Sigmoid colon (tissue), 7 donors: ENCODE results near the gene UBR3. TPM values are rescaled to one million over a fixed set of nuclear protein-coding genes. Genes with fewer than 3 reads are reported as not detected.
A peak's percentile ranks its signal among the peaks of the same experiment; 100 is the strongest.

Source experiments
- DNase-seq: peaks from one replicate; pipeline ENCODE4 v3.0.0-alpha.2; 2019
- H3K27ac ChIP-seq, 4 donors: fragments of 200-600 bp; sonication (generic); one replicate each; pipeline ENCODE4 v1.5.1; 2016 to 2019; ENCODE audit warnings: mild to moderate bottlenecking in 1 of 4
- H3K27me3 ChIP-seq, 3 donors: fragments of 200-600 bp; sonication (generic); one replicate each; pipeline ENCODE4 v1.5.1; 2019; ENCODE audit warnings: mild to moderate bottlenecking in 1 of 3
- H3K36me3 ChIP-seq, 4 donors: fragments of 200-600 bp; sonication (generic); one replicate each; pipeline ENCODE4 v1.5.1; 2016 to 2019
- H3K4me1 ChIP-seq, 4 donors: fragments of 200-600 bp; sonication (generic); one replicate each; pipeline ENCODE4 v1.5.1; 2017 to 2019
- H3K4me3 ChIP-seq, 4 donors: fragments of 200-600 bp; sonication (generic); one replicate each; pipeline ENCODE4 v1.5.1; 2017 to 2019; ENCODE audit warnings: mild to moderate bottlenecking in 2 of 4, moderate library complexity in 1 of 4
- H3K9me3 ChIP-seq, 4 donors: fragments of 200-600 bp in 3 of 4; sonication (generic) in 3 of 4; one replicate each; pipeline versions ENCODE4 v1.5.1 to v1.6.1; 2013 to 2019
- CTCF ChIP-seq, 4 experiments: fragments of 450-650 bp in 3 of 4; fragments of 200-600 bp in 1 of 4; IDR thresholded peaks; one replicate each; pipeline ENCODE4 v1.5.1; 2016 to 2019; ENCODE audit warnings: antibody characterized with exemption in 4 of 4, mild to moderate bottlenecking in 3 of 4, moderate library complexity in 2 of 4
- EP300 ChIP-seq, 4 donors: sonication (generic); formaldehyde crosslinking; IDR thresholded peaks; one replicate each; pipeline ENCODE4 v1.6.1; 2017; ENCODE audit warnings: antibody characterized with exemption in 4 of 4
- POLR2A ChIP-seq, 2 donors: fragments of 450-650 bp; IDR thresholded peaks; one replicate each; pipeline ENCODE4 v1.6.1; 2016; ENCODE audit warnings: antibody characterized with exemption in 2 of 2, mild to moderate bottlenecking in 2 of 2, moderate library complexity in 2 of 2
- POLR2AphosphoS5 ChIP-seq, 4 donors: sonication (generic); formaldehyde crosslinking; IDR thresholded peaks; one replicate each; pipeline ENCODE4 v1.6.1; 2017; ENCODE audit warnings: antibody characterized with exemption in 4 of 4
- WGBS, 2 donors: extraction: QIAGEN DNeasy Blood & Tissue Kit; methylation state at CpG; one replicate each; pipeline ENCODE4 v1.1.7; 2013; 5-methylcytosine and 5-hydroxymethylcytosine counted together
- intact Hi-C: fragments of 100-400 bp; cut with DNase I; formaldehyde crosslinking; loops from one replicate; pipeline ENCODE4 v1.15.1; 2023
- polyA plus RNA-seq, 3 donors: library from polyadenylated mRNA; stranded (reverse); fragments of 200-250 nt; gene quantifications; one replicate each; pipeline ENCODE4 v1.2.3, GENCODE V29; 2013
- total RNA-seq, 4 donors: library from RNA; depleted of rRNA; stranded (reverse); fragments of >200 nt; gene quantifications; one replicate each; pipeline ENCODE4 v1.1.0, GENCODE V29; 2016
- donor health status: healthy with polysubstance abuse.
- donor health status: Bipolar disorder and iron deficiency.
- donor health status: healthy.

Gene UBR3
- total and polyA plus RNA-seq, 7 donors = 4.2 to 101 (median 63.3) TPM

DNA sequence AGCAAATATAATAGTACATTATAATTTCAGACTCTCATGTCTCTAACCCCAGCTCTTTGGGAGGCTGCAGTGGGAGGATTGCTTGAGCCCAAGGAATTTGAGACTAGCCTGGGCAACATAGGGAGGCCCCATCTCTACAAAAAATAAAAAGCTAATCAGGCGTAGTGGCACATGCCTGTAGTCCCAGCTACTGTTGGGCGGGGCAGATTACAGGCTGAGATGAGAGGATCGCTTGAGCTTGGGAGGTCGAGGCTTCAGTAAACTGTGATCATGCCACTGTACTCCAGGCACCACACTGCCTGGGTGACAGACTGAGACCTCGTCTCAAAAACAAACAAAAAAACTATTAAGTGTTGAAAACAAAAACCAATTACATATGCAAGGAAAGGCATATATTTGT lies 227.7 kb downstream of the UBR3 start:
- Histone ChIP-seq H3K27ac (no peak overlapping the region), H3K36me3 (peaks cover 0 to 47% (median 7%) of the 10 kb centered on the region in 4 donors), H3K4me3 (no peak overlapping the region), H3K27me3 (no peaks in the 10 kb centered on the region), H3K4me1 (no peaks in the 10 kb centered on the region), H3K9me3 (no peaks in the 10 kb centered on the region)
- intact Hi-C loops = no loop called here
- no peak for TF ChIP-seq POLR2AphosphoS5 (IDR thresholded peaks at IDR 0.05)
- TF ChIP-seq EP300 (IDR thresholded peaks at IDR 0.05) = no peak
- TF ChIP-seq POLR2A (IDR thresholded peaks at IDR 0.05) = no peak
- no peak for TF ChIP-seq CTCF (IDR thresholded peaks at IDR 0.05)
- 85 to 94% methylated on average over 5 of the region's 5 CpGs for WGBS, 2 donors
- DNase-seq = no peak

GRCh38 chr2:170056900-170057299 lies 229.6 kb downstream of the UBR3 start:
- TF ChIP-seq POLR2A (IDR thresholded peaks at IDR 0.05) (no peak), EP300 (IDR thresholded peaks at IDR 0.05) (no peak), CTCF (IDR thresholded peaks at IDR 0.05) (no peak), POLR2AphosphoS5 (IDR thresholded peaks at IDR 0.05) (no peak)
- WGBS, 2 donors = 48 to 88% methylated on average over 1 of the region's 1 CpG
- no peak overlapping the region for H3K27ac ChIP-seq
- peaks cover 0 to 52% (median 14%) of the 10 kb centered on the region in 4 donors for H3K36me3 ChIP-seq
- H3K4me1 ChIP-seq = no peaks in the 10 kb centered on the region
- no peaks in the 10 kb centered on the region for H3K9me3 ChIP-seq
- H3K4me3 ChIP-seq = no peak overlapping the region
- DNase-seq = no peak
- intact Hi-C loops = no loop called here
- H3K27me3 ChIP-seq = no peaks in the 10 kb centered on the region

- no peaks in the 10 kb centered on the region for H3K9me3 ChIP-seq
- no peak for TF ChIP-seq POLR2A (IDR thresholded peaks at IDR 0.05)
- TF ChIP-seq EP300 (IDR thresholded peaks at IDR 0.05) = no peak
- H3K27me3 ChIP-seq = no peaks in the 10 kb centered on the region
- WGBS, 2 donors = 93 to 96% methylated on average over 2 of the region's 2 CpGs
- peaks cover 0 to 79% (median 17%) of the 10 kb centered on the region in 4 donors for H3K36me3 ChIP-seq
- no peaks in the 10 kb centered on the region for H3K4me1 ChIP-seq
- intact Hi-C loops = no loop called here
- H3K4me3 ChIP-seq = no peak overlapping the region
- DNase-seq = no peak
- H3K27ac ChIP-seq = no peak overlapping the region
These were observed 236.4 kb downstream of the UBR3 start for GRCh38 chr2:170063456-170064235.

- Histone ChIP-seq H3K27ac (no peak overlapping the region), H3K27me3 (no peaks in the 10 kb centered on the region), H3K36me3 (peaks cover 0 to 46% (median 8%) of the 10 kb centered on the region in 4 donors), H3K9me3 (no peaks in the 10 kb centered on the region), H3K4me3 (no peak overlapping the region), H3K4me1 (no peaks in the 10 kb centered on the region)
- TF ChIP-seq EP300 (IDR thresholded peaks at IDR 0.05) (no peak), POLR2AphosphoS5 (IDR thresholded peaks at IDR 0.05) (no peak), POLR2A (IDR thresholded peaks at IDR 0.05) (no peak), CTCF (IDR thresholded peaks at IDR 0.05) (no peak)
- DNase-seq = no peak
- 95 to 100% methylated on average over 2 of the region's 2 CpGs for WGBS, 2 donors
- intact Hi-C loops = no loop called here
These were observed 243.5 kb downstream of the UBR3 start for GRCh38 chr2:170070778-170071177.

GRCh38 chr2:170073288-170073687 lies 246.0 kb downstream of the UBR3 start:
- H3K27me3 ChIP-seq = no peaks in the 10 kb centered on the region
- 7 to 31% methylated on average over 2 of the region's 2 CpGs for WGBS, 2 donors
- no peaks in the 10 kb centered on the region for H3K4me1 ChIP-seq
- H3K4me3 ChIP-seq = no peak overlapping the region
- peak overlapping the region in 1 of 4 donors; percentile 23 for H3K27ac ChIP-seq
- peak; percentile 71 for DNase-seq
- no peak for TF ChIP-seq CTCF (IDR thresholded peaks at IDR 0.05)
- no peak for TF ChIP-seq POLR2AphosphoS5 (IDR thresholded peaks at IDR 0.05)
- TF ChIP-seq POLR2A (IDR thresholded peaks at IDR 0.05) = no peak
- TF ChIP-seq EP300 (IDR thresholded peaks at IDR 0.05) = no peak
- peaks cover 0 to 30% (median 1%) of the 10 kb centered on the region in 4 donors for H3K36me3 ChIP-seq
- no peaks in the 10 kb centered on the region for H3K9me3 ChIP-seq
- intact Hi-C loops = no loop called here
